ENCODE results near the gene MESD. TPM values are rescaled to one million over a fixed set of nuclear protein-coding genes. Genes with fewer than 3 reads are reported as not detected.
"Not testable (repeated sequence)": the region's sequence is repeated elsewhere in the genome, so short reads cannot be mapped to it uniquely, and the experiment has no call there.

The MESD gene
- total RNA-seq, 1 donor = 24.2 TPM

DNA sequence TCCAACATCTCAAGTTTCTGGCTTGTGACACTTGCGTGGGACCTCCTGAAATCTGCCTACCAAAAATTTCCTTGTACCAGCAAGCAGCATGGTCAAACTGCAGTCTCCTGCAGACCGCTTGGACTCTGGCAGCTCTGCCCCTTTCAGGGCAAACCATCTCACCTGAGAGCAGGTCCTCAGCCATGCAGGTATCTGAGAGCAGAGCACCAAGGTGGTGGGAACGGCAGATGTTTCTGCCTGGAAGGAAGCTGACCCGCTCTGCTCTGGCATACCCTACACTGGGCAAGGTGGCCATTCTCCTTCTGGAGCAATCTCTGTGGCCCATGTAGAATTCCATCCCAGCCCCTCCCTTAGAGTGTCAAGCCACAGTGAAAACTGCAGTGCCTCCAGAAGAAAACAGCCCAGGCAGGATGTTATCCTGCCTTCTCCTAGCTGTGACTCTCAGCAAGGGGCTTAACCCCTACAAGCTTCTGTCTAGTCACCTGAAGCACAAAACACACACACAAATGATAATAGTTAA is 21.6 kb downstream of the MESD start:
- H3K4me3 ChIP-seq (ENCODE audit: low read depth, low read length) = no peak overlapping the region
- no peak for DNase-seq (ENCODE audit: low read depth)
- TF ChIP-seq, protein P1, sequence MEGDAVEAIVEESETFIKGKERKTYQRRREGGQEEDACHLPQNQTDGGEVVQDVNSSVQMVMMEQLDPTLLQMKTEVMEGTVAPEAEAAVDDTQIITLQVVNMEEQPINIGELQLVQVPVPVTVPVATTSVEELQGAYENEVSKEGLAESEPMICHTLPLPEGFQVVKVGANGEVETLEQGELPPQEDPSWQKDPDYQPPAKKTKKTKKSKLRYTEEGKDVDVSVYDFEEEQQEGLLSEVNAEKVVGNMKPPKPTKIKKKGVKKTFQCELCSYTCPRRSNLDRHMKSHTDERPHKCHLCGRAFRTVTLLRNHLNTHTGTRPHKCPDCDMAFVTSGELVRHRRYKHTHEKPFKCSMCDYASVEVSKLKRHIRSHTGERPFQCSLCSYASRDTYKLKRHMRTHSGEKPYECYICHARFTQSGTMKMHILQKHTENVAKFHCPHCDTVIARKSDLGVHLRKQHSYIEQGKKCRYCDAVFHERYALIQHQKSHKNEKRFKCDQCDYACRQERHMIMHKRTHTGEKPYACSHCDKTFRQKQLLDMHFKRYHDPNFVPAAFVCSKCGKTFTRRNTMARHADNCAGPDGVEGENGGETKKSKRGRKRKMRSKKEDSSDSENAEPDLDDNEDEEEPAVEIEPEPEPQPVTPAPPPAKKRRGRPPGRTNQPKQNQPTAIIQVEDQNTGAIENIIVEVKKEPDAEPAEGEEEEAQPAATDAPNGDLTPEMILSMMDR (IDR thresholded peaks at IDR 0.05; ENCODE audit: insufficient read depth, low read depth, low read length) = no peak

- no peak overlapping the region for H3K4me3 ChIP-seq (ENCODE audit: low read depth, low read length)
- DNase-seq (ENCODE audit: low read depth) = peak; percentile 62
- TF ChIP-seq, protein P1 (IDR thresholded peaks at IDR 0.05; ENCODE audit: insufficient read depth, low read depth, low read length) = no peak
Measured at GRCh38 chr15:80967451-80967850, 22.2 kb downstream of the MESD start.

DNA sequence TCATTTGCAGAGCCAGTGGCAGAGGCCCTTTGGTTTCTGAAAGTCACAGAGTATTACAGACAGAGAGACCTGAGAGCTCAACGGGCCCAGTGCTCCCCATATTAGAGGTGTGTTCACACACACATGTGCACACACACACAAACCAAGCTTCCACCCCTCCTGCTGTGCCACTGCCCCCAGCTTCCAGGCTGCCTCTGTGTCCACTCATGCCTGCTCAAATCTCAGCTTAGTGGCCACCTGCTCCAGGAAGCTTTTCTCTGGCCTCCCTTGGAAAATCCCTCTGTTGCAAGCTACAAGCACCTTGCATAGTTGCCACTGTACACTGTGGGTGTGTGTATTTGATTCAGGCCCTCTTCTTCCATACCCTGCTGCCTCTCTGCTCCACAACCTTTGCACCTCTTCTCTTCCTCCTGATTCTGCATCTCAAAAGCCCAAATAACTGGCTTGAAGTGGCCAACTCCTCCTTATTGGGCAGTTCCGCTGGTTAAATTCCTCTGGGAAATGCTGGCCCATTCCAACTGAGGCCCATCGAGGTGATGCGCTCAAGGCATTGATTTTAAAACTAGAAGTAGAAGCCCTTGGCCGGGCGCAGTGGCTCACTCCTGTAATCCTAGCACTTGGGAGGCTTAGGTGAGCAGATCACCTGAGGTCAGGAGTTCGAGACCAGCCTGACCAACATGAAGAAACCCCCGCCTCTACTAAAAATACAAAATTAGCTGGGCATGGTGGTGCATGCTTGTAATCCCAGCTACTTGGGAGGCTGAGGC is 23.0 kb downstream of the MESD start:
- no peak for DNase-seq (ENCODE audit: low read depth)
- no peak overlapping the region for H3K4me3 ChIP-seq (ENCODE audit: low read depth, low read length)
- TF ChIP-seq, protein P1 (IDR thresholded peaks at IDR 0.05; ENCODE audit: insufficient read depth, low read depth, low read length) = no peak

DNA sequence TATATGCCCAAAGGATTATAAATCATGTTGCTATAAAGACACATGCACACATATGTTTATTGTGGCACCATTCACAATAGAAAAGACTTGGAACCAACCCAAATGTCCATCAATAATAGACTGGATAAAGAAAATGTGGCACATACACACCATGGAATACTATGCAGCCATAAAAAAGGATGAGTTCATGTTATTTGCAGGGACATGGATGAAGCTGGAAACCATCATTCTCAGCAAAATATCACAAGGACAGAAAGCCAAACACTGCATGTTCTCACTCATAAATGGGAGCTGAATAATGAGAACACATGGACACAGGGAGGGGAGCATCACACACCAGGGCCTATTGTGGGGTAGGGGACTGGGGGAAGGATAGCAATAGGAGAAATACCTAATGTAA is 24.2 kb downstream of the MESD start:
- not testable (repeated sequence) for H3K4me3 ChIP-seq (ENCODE audit: low read depth, low read length); DNase-seq (ENCODE audit: low read depth)

GRCh38 chr15:80958818-80959495 is 30.7 kb downstream of the MESD start:
- TF ChIP-seq, protein P1 (IDR thresholded peaks at IDR 0.05; ENCODE audit: insufficient read depth, low read depth, low read length) = no peak

DNA sequence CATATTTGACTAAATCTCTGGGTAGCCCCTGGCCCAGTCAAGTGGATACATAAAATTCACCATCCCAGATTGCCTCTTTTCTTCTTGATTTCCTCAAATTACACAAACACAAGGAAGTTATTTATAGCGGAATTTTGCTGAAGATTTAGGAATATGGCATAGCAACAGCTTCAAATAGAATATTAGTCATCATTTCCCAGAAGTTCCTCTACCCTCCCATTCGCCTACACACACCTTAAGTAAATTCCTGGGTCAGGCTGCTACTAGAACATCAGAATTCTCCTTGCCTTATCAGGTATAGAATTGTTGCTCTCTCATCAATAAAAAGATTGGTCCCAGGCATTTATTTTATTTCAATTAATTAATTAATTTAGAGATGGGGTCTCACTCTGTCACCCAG is 31.6 kb downstream of the MESD start:
- H3K4me3 ChIP-seq (ENCODE audit: low read depth, low read length) = no peak overlapping the region
- TF ChIP-seq, protein P1 (IDR thresholded peaks at IDR 0.05; ENCODE audit: insufficient read depth, low read depth, low read length) = no peak
- DNase-seq (ENCODE audit: low read depth) = no peak

More at GRCh38 chr15:80958818-80959495, 30.7 kb downstream of the MESD start:
- no peak for DNase-seq (ENCODE audit: low read depth)
- H3K4me3 ChIP-seq (ENCODE audit: low read depth, low read length) = no peak overlapping the region

DNA sequence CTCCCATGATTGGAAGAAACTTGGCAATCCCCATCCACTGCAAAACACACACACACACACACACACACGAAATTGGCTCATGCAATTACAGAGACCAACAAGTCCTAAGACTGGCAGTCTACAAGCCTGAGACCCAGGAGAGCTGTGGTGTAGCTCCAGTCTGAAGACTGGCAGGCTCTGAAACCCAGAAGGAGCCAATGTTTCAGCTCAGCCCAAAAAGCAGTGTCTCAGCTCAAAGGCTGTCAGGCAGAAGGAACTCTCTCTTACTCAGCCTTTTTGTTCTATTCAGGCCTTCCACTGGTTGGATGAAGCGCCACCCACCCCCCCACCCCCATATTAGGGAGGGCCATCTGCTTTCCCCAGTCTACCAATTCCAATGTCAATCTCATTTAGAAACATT is 32.1 kb downstream of the MESD start:
- no peak overlapping the region for H3K4me3 ChIP-seq (ENCODE audit: low read depth, low read length)
- no peak for DNase-seq (ENCODE audit: low read depth)
- TF ChIP-seq, protein P1 (IDR thresholded peaks at IDR 0.05; ENCODE audit: insufficient read depth, low read depth, low read length) = no peak

- H3K4me3 ChIP-seq (ENCODE audit: low read depth, low read length) = not testable (repeated sequence)
- peak; percentile 85 for DNase-seq (ENCODE audit: low read depth)
Measured at GRCh38 chr15:80955571-80956452, 33.8 kb downstream of the MESD start.

Measured in fibroblast of villous mesenchyme (primary cell).